Measurements from ENCODE around the gene MASP2.
"Not testable (repeated sequence)": the region's sequence is repeated elsewhere in the genome, so short reads cannot be mapped to it uniquely, and the experiment has no call there.

MASP2 gene

GRCh38 chr1:11051781-11052511 lies 4.9 kb upstream of the MASP2 start:
- TF ChIP-seq CTCF (IDR thresholded peaks at IDR 0.05; ENCODE audit: low read length, missing control alignments) = no peak
- peak; percentile 17 for DNase-seq (ENCODE audit: low read depth)

GRCh38 chr1:11051121-11051520 lies 4.1 kb upstream of the MASP2 start:
- not testable (repeated sequence) for DNase-seq (ENCODE audit: low read depth); H3K4me3 ChIP-seq (replicated peaks; ENCODE audit: low read depth, low read length)

More at GRCh38 chr1:11051781-11052511, 4.9 kb upstream of the MASP2 start:
- H3K4me3 ChIP-seq (replicated peaks; ENCODE audit: low read depth, low read length) = no peak overlapping the region

DNA sequence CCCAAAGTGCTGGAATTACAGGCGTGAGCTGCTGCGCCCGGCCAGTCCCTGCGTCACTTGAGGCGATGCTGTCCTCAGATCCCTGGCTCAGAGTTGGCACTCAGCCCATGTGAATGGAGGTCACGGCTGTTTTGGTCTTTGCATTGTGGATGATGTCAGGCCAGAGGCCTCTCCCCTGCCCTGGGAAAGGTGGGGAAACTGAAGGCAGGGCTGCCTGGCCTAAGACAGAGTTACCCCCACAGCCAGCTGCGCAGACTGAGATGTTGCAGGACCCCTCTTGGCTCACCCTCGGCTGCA lies 821 bp downstream of the MASP2 start:
- no peak for DNase-seq (ENCODE audit: low read depth)
- H3K4me3 ChIP-seq (replicated peaks; ENCODE audit: low read depth, low read length) = no peak overlapping the region
- TF ChIP-seq CTCF (IDR thresholded peaks at IDR 0.05; ENCODE audit: low read length, missing control alignments) = no peak

DNA sequence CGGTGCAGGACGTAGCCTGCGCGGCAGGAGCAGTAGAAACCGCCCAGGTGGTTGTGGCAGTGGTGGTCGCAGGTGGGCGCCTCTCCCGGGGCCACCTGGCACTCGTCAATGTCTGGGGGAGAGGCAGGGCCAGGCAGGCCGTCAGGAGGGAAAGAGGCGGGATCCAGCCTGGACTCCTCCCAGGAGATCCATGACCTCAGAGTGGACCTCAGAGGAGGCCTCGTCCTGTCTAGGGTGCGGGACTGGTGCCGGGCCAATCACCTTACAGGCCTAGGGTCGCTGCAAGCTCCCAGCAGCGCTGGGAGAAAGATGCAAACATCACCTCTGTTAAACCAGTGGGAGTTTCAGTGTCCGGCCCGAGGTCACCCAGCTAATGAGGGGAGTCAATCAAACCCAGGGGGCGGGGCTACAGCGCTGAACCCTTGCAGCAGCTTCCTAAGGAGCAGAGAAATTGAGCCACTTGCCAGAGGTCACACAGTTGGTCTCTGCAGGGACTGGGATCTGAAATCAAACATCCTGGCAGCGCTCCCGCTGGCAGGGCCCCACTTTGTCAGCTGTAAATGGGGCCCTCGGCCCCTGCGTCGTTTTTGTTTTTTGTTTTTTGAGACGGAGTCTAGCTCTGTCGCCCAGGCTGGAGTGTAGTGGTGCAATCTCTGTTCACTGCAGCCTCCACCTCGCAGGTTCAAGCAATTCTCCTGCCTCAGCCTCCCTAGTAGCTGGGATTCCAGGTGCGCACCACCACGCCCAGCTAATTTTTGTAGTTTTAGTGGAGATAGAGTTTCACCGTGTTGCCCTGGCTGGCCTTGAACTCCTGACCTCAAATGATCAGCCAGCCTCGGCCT lies 1.4 kb downstream of the MASP2 start:
- no peak for DNase-seq (ENCODE audit: low read depth)
- TF ChIP-seq CTCF (IDR thresholded peaks at IDR 0.05; ENCODE audit: low read length, missing control alignments) = no peak

DNA sequence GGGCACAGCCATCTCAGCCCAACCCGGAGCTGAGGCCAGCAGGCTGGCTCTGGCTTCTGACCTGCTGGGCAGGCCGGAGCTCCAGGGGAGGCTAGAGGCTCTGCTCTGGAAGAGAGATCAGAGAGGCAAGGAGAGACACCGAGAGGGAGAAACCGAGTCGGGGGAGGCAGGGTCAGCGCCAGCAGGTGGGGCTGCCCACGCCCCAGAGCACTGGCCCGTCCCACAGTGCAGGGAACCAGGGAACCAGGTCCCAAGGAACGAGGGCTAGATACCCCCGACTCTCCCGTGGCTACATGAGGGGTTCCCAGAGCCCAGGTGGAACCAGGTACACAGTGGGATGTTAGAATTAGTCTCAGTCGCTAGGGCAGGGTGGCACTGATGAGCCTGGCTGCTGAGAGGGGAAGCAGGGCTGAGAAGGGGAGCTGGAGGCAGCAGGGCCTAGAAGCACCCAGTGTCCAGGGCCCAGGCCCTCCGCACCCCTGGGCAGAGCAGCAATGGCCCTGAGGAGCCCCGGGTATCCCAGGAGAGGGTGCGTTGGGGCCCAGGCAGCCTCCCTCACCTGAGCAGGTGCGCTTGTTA lies 2.1 kb downstream of the MASP2 start:
- no peak for TF ChIP-seq CTCF (IDR thresholded peaks at IDR 0.05; ENCODE audit: low read length, missing control alignments)
- no peak for DNase-seq (ENCODE audit: low read depth)
- no peak overlapping the region for H3K4me3 ChIP-seq (replicated peaks; ENCODE audit: low read depth, low read length)

More for the DNA sequence above, 1.4 kb downstream of the MASP2 start:
- no peak overlapping the region for H3K4me3 ChIP-seq (replicated peaks; ENCODE audit: low read depth, low read length)

DNA sequence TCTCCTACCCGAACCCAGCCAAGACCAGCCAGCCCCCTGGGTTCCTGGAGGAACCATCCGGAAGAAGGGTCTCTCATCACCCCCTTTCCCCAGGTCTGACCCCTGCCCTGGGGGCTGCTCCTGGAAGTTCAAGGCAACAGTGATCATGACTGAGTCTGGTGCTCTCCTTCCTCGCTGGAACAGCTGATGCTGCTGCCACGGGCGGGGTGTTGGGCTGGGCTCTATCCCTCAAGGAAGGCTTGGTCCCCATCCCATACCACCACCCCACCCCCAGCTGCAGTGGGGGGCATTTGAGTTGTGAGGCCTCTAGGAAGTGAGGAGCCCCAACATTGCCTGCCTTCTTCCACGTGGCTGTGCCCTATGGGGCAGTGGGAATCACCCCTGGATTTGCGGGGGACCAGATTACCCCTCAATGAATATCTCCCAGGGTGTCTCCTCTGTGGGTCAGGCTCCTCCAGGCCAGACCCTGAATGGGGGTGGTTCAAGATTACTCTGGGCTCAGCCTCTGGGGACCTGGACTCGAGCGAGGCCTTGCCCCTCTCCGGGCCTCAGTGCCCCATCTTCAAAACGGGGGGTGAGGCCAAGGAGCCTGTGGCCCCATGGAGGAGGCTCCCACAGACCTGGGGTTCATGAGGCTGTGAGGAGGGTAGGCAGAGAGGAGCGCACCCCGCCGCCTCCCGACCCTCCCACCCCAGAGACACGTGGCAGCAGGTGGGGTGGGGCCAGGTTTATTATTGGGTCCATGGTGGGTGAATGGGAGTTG lies 2.8 kb downstream of the MASP2 start:
- TF ChIP-seq CTCF (IDR thresholded peaks at IDR 0.05; ENCODE audit: low read length, missing control alignments) = no peak
- no peak for DNase-seq (ENCODE audit: low read depth)
- H3K4me3 ChIP-seq (replicated peaks; ENCODE audit: low read depth, low read length) = no peak overlapping the region
